H1 (cell line): Measurements from ENCODE around the gene CHSY1. TPM values are rescaled to one million over a fixed set of nuclear protein-coding genes. Genes with fewer than 3 reads are reported as not detected.

Experiments
- BACH1 ChIP-seq: IDR thresholded peaks from 2 replicates; pipeline ENCODE4 v1.6.1; 2012; ENCODE audit warnings: low read length, improper control_type of control experiment
- FOSL1 ChIP-seq: IDR thresholded peaks from 2 replicates; pipeline ENCODE4 v1.6.1; 2011; ENCODE audit warnings: mild to moderate bottlenecking, low read depth, low read length, moderate library complexity; ENCODE audit not compliant: insufficient read depth
- JUND ChIP-seq: IDR thresholded peaks from 2 replicates; pipeline ENCODE4 v1.6.1; 2011; ENCODE audit warnings: mild to moderate bottlenecking, improper control_type of control experiment, low read length
- NRF1 ChIP-seq: IDR thresholded peaks from 2 replicates; pipeline ENCODE4 v1.6.1; 2011; ENCODE audit warnings: mild to moderate bottlenecking, low read depth, low read length, improper control_type of control experiment
- POU5F1 ChIP-seq: IDR thresholded peaks from 2 replicates; pipeline ENCODE4 v1.6.1; 2011; ENCODE audit warnings: low read depth, mild to moderate bottlenecking, low read length, moderate library complexity
- RNF2 ChIP-seq: fragments of 200-900, 300-1000 bp; sonication (generic); IDR thresholded peaks from 2 replicates; pipeline ENCODE4 v1.7.1; 2016; ENCODE audit warnings: borderline replicate concordance, low read depth, mild to moderate bottlenecking, antibody characterized with exemption, low read length; ENCODE audit not compliant: poor library complexity, severe bottlenecking; ENCODE audit errors: missing control alignments
- SAP30 ChIP-seq: fragments of 300-600 bp; sonication (generic); IDR thresholded peaks from 2 replicates; pipeline ENCODE4 v1.7.1; 2012; ENCODE audit warnings: low read length, moderate library complexity, mild to moderate bottlenecking, inconsistent platforms; ENCODE audit not compliant: insufficient read depth, insufficient replicate concordance
- SRF ChIP-seq: IDR thresholded peaks from 2 replicates; pipeline ENCODE4 v1.6.1; 2011; ENCODE audit warnings: mild to moderate bottlenecking, low read depth, low read length, moderate library complexity
- YY1 ChIP-seq: IDR thresholded peaks from 2 replicates; pipeline ENCODE4 v1.6.1; 2011; ENCODE audit warnings: low read depth, mild to moderate bottlenecking, low read length
- polyA plus RNA-seq, 7 experiments: library from polyadenylated mRNA; depleted of rRNA in 3 of 7; stranded (reverse) in 5 of 7; unstranded in 2 of 7; fragments of >200 nt in 5 of 7; fragments of 200-250 nt in 2 of 7; gene quantifications; 1 replicate in 5 of 7; 2 replicates in 1 of 7; 4 replicates in 1 of 7; pipeline versions ENCODE4 v1.2.1 to v1.2.3, GENCODE V29; 2011 to 2013; ENCODE audit warnings: missing spikeins in 2 of 7, mixed read lengths in 2 of 7
- total RNA-seq: library from RNA; stranded (reverse); fragmentation: NEBNext Ultra II Directional; extraction: Animal tissue kit (Norgen Biotek cat#: 25700); gene quantifications from 2 replicates; pipeline ENCODE4 v1.2.1, GENCODE V29; 2021
- TF ChIP-seq, protein P1 (sequence below): fragments of 300-600 bp; sonication (generic); IDR thresholded peaks from 2 replicates; pipeline ENCODE4 v1.7.1; 2012; ENCODE audit warnings: low read length, moderate library complexity, mild to moderate bottlenecking, inconsistent platforms; ENCODE audit not compliant: insufficient replicate concordance

Gene CHSY1
- total and polyA plus RNA-seq, 2 of the 8 experiments (the other 6 are each of a cell fraction or from before 2014, with no cell fraction given): 24.9 to 60.7 TPM

DNA sequence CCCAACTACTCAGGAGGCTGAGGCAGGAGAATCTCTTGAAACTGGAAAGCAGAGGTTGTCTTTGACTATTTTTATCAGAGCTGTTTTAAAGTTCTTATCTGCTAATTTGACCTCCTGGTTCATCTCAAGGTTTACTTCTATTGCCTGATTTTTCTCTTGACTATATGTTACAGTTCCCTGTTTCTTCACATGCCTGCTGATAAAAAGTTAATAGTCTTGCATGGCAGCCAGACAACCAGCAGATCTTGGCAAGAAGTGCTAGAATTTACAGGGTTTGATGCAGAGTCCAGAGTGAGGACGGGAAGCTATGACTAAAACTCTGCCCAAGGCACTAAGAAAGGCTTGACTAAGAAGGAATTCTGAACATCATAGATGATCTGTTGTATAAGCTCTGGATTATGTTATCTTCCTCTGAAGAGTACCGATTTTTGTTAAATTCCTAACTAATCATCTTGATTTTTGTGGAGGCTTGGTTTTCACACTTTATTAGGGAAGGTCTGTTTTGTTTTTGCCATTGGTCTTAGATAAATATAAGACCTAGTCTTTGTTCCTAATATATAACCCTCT is 85.9 kb downstream of the CHSY1 start (continued):
- TF ChIP-seq, protein P1, sequence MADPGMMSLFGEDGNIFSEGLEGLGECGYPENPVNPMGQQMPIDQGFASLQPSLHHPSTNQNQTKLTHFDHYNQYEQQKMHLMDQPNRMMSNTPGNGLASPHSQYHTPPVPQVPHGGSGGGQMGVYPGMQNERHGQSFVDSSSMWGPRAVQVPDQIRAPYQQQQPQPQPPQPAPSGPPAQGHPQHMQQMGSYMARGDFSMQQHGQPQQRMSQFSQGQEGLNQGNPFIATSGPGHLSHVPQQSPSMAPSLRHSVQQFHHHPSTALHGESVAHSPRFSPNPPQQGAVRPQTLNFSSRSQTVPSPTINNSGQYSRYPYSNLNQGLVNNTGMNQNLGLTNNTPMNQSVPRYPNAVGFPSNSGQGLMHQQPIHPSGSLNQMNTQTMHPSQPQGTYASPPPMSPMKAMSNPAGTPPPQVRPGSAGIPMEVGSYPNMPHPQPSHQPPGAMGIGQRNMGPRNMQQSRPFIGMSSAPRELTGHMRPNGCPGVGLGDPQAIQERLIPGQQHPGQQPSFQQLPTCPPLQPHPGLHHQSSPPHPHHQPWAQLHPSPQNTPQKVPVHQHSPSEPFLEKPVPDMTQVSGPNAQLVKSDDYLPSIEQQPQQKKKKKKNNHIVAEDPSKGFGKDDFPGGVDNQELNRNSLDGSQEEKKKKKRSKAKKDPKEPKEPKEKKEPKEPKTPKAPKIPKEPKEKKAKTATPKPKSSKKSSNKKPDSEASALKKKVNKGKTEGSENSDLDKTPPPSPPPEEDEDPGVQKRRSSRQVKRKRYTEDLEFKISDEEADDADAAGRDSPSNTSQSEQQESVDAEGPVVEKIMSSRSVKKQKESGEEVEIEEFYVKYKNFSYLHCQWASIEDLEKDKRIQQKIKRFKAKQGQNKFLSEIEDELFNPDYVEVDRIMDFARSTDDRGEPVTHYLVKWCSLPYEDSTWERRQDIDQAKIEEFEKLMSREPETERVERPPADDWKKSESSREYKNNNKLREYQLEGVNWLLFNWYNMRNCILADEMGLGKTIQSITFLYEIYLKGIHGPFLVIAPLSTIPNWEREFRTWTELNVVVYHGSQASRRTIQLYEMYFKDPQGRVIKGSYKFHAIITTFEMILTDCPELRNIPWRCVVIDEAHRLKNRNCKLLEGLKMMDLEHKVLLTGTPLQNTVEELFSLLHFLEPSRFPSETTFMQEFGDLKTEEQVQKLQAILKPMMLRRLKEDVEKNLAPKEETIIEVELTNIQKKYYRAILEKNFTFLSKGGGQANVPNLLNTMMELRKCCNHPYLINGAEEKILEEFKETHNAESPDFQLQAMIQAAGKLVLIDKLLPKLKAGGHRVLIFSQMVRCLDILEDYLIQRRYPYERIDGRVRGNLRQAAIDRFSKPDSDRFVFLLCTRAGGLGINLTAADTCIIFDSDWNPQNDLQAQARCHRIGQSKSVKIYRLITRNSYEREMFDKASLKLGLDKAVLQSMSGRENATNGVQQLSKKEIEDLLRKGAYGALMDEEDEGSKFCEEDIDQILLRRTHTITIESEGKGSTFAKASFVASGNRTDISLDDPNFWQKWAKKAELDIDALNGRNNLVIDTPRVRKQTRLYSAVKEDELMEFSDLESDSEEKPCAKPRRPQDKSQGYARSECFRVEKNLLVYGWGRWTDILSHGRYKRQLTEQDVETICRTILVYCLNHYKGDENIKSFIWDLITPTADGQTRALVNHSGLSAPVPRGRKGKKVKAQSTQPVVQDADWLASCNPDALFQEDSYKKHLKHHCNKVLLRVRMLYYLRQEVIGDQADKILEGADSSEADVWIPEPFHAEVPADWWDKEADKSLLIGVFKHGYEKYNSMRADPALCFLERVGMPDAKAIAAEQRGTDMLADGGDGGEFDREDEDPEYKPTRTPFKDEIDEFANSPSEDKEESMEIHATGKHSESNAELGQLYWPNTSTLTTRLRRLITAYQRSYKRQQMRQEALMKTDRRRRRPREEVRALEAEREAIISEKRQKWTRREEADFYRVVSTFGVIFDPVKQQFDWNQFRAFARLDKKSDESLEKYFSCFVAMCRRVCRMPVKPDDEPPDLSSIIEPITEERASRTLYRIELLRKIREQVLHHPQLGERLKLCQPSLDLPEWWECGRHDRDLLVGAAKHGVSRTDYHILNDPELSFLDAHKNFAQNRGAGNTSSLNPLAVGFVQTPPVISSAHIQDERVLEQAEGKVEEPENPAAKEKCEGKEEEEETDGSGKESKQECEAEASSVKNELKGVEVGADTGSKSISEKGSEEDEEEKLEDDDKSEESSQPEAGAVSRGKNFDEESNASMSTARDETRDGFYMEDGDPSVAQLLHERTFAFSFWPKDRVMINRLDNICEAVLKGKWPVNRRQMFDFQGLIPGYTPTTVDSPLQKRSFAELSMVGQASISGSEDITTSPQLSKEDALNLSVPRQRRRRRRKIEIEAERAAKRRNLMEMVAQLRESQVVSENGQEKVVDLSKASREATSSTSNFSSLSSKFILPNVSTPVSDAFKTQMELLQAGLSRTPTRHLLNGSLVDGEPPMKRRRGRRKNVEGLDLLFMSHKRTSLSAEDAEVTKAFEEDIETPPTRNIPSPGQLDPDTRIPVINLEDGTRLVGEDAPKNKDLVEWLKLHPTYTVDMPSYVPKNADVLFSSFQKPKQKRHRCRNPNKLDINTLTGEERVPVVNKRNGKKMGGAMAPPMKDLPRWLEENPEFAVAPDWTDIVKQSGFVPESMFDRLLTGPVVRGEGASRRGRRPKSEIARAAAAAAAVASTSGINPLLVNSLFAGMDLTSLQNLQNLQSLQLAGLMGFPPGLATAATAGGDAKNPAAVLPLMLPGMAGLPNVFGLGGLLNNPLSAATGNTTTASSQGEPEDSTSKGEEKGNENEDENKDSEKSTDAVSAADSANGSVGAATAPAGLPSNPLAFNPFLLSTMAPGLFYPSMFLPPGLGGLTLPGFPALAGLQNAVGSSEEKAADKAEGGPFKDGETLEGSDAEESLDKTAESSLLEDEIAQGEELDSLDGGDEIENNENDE: no peak
- TF ChIP-seq JUND: no peak
- TF ChIP-seq RNF2: no peak
- no peak for TF ChIP-seq SRF
- no peak for TF ChIP-seq YY1
- TF ChIP-seq FOSL1: no peak
- no peak for TF ChIP-seq NRF1
- TF ChIP-seq BACH1: no peak
- TF ChIP-seq SAP30: no peak
- TF ChIP-seq POU5F1: no peak
- TF ChIP-seq, all 59 proteins: peak for 0
